HL-60 (cell line): ENCODE measurements around the gene ING2.

Experiments used
- CTCF ChIP-seq: IDR thresholded peaks from one replicate; pipeline ENCODE4 v1.5.1; 2011; ENCODE audit warnings: low read length, control low read depth, inconsistent platforms; ENCODE audit not compliant: insufficient read depth
- GABPA ChIP-seq: IDR thresholded peaks from 2 replicates; pipeline ENCODE4 v1.6.1; 2012; ENCODE audit warnings: low read depth
- POLR2AphosphoS5 ChIP-seq: IDR thresholded peaks from 2 replicates; pipeline ENCODE4 v1.6.1; 2012; ENCODE audit warnings: low read depth
- SPI1 ChIP-seq: IDR thresholded peaks from 2 replicates; pipeline ENCODE4 v1.6.1; 2012; ENCODE audit warnings: low read depth, mild to moderate bottlenecking, borderline replicate concordance
- TF ChIP-seq, protein P1 (sequence below): IDR thresholded peaks from 2 replicates; pipeline ENCODE4 v1.6.1; 2012; ENCODE audit warnings: low read depth; ENCODE audit not compliant: insufficient replicate concordance

GRCh38 chr4:183506389-183506735 lies 1.5 kb downstream of the ING2 start:
- TF ChIP-seq CTCF, result no peak
- TF ChIP-seq, protein P1, sequence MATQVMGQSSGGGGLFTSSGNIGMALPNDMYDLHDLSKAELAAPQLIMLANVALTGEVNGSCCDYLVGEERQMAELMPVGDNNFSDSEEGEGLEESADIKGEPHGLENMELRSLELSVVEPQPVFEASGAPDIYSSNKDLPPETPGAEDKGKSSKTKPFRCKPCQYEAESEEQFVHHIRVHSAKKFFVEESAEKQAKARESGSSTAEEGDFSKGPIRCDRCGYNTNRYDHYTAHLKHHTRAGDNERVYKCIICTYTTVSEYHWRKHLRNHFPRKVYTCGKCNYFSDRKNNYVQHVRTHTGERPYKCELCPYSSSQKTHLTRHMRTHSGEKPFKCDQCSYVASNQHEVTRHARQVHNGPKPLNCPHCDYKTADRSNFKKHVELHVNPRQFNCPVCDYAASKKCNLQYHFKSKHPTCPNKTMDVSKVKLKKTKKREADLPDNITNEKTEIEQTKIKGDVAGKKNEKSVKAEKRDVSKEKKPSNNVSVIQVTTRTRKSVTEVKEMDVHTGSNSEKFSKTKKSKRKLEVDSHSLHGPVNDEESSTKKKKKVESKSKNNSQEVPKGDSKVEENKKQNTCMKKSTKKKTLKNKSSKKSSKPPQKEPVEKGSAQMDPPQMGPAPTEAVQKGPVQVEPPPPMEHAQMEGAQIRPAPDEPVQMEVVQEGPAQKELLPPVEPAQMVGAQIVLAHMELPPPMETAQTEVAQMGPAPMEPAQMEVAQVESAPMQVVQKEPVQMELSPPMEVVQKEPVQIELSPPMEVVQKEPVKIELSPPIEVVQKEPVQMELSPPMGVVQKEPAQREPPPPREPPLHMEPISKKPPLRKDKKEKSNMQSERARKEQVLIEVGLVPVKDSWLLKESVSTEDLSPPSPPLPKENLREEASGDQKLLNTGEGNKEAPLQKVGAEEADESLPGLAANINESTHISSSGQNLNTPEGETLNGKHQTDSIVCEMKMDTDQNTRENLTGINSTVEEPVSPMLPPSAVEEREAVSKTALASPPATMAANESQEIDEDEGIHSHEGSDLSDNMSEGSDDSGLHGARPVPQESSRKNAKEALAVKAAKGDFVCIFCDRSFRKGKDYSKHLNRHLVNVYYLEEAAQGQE, result no peak
- no peak for TF ChIP-seq GABPA
- no peak for TF ChIP-seq POLR2AphosphoS5
- no peak for TF ChIP-seq SPI1
